Naive thymus-derived CD4-positive, alpha-beta T cell (primary cell): Measurements from ENCODE around the gene PDCD11. TPM values are rescaled to one million over a fixed set of nuclear protein-coding genes. Genes with fewer than 3 reads are reported as not detected.

Source experiments
- ATAC-seq: fragments of 150-1000 bp; cut with Tn5 transposase; 2 replicates; pipeline ENCODE4 v1.10.0; 2021; ENCODE audit warnings: mild to moderate bottlenecking, moderate library complexity
- CTCF ChIA-PET: fragments of 350-600 bp; sonication (Branson Sonifier 250); formaldehyde crosslinking; loops from one replicate; lab custom pipeline; 2021; ENCODE audit warnings: antibody characterized with exemption; lab: Charles Lee
- POLR2A ChIA-PET: fragments of 350-600 bp; sonication (Branson Sonifier 250); formaldehyde crosslinking; loops from one replicate; lab custom pipeline; 2021; ENCODE audit warnings: antibody characterized with exemption, inconsistent platforms; lab: Charles Lee
- DNase-seq, 9 donors: peaks; one replicate each; pipeline versions ENCODE4 v3.0.0 to v3.0.0-alpha.2; 2020 to 2022; ENCODE audit warnings: mixed read lengths in 1 of 9
- H3K27ac ChIP-seq: one replicate; pipeline ENCODE4 v1.7.0; 2013; ENCODE audit warnings: mild to moderate bottlenecking, low read depth, low read length, moderate library complexity
- H3K27me3 ChIP-seq, 2 donors: one replicate each; pipeline ENCODE4 v1.7.0; 2013; ENCODE audit warnings: low read length in 2 of 2, mild to moderate bottlenecking in 2 of 2, moderate library complexity in 2 of 2; ENCODE audit not compliant: control insufficient read depth in 2 of 2, insufficient read depth in 2 of 2
- H3K36me3 ChIP-seq, 3 experiments: 1 replicate in 2 of 3; 2 replicates in 1 of 3; pipeline ENCODE4 v1.7.0; 2013; ENCODE audit warnings: low read length in 3 of 3, mild to moderate bottlenecking in 3 of 3, moderate library complexity in 1 of 3; ENCODE audit not compliant: insufficient read depth in 3 of 3, control insufficient read depth in 2 of 3
- H3K4me1 ChIP-seq, 2 donors: one replicate each; pipeline ENCODE4 v1.7.0; 2013; ENCODE audit warnings: low read length in 2 of 2, mild to moderate bottlenecking in 2 of 2, moderate library complexity in 1 of 2; ENCODE audit not compliant: control insufficient read depth in 2 of 2, insufficient read depth in 2 of 2
- H3K4me3 ChIP-seq: 2 replicates; pipeline ENCODE4 v1.7.0; 2013; ENCODE audit warnings: mild to moderate bottlenecking, low read length
- H3K9me3 ChIP-seq, 3 experiments: 1 replicate in 2 of 3; 2 replicates in 1 of 3; pipeline ENCODE4 v1.7.0; 2013; ENCODE audit warnings: low read length in 3 of 3; ENCODE audit not compliant: control insufficient read depth in 2 of 3
- H3K27ac Mint-ChIP-seq, 9 donors: one replicate each; pipeline ENCODE4 v1.8.0; 2020 to 2022; ENCODE audit warnings: mixed read lengths in 9 of 9, mild to moderate bottlenecking in 8 of 9, moderate library complexity in 5 of 9, inconsistent platforms in 2 of 9
- H3K27me3 Mint-ChIP-seq, 5 donors: one replicate each; pipeline ENCODE4 v1.8.0; 2021 to 2022; ENCODE audit warnings: mixed read lengths in 5 of 5, mild to moderate bottlenecking in 1 of 5
- H3K36me3 Mint-ChIP-seq, 5 donors: one replicate each; pipeline ENCODE4 v1.8.0; 2020 to 2022; ENCODE audit warnings: mixed read lengths in 5 of 5, mild to moderate bottlenecking in 3 of 5, inconsistent platforms in 1 of 5
- H3K4me1 Mint-ChIP-seq, 7 donors: one replicate each; pipeline ENCODE4 v1.8.0; 2020 to 2022; ENCODE audit warnings: mixed read lengths in 7 of 7, mild to moderate bottlenecking in 3 of 7, inconsistent platforms in 1 of 7
- H3K4me3 Mint-ChIP-seq, 10 donors: one replicate each; pipeline ENCODE4 v1.8.0; 2020 to 2022; ENCODE audit warnings: mild to moderate bottlenecking in 10 of 10, mixed read lengths in 10 of 10, moderate library complexity in 6 of 10, inconsistent platforms in 2 of 10
- H3K9me3 Mint-ChIP-seq, 11 donors: one replicate each; pipeline ENCODE4 v1.8.0; 2020 to 2022; ENCODE audit warnings: mixed read lengths in 11 of 11, mild to moderate bottlenecking in 4 of 11, inconsistent platforms in 1 of 11, moderate library complexity in 1 of 11
- intact Hi-C, 2 donors: fragments of 100-400 bp; cut with micrococcal nuclease; formaldehyde crosslinking; loops; one replicate each; pipeline ENCODE4 v1.15.1; 2023
- polyA plus RNA-seq, 2 donors: library from polyadenylated mRNA; unstranded; fragments of 300-500 nt; fragmentation: Illumina TruSeq; gene quantifications; one replicate each; pipeline ENCODE4 v1.2.3, GENCODE V29; 2021
- total RNA-seq, 6 experiments: library from RNA in 5 of 6; stranded (reverse) in 5 of 6; gene quantifications; 1 replicate in 5 of 6; 2 replicates in 1 of 6; pipeline ENCODE4 v1.2.3 and lab custom pipeline; 2021 to 2026

PDCD11 gene
- total and polyA plus RNA-seq, 7 experiments from 2014 or later, result 7.5 to 56.3 (median 31.9) TPM

GRCh38 chr10:103463499-103463898 is 67.1 kb downstream of the PDCD11 start:
- H3K36me3 ChIP-seq, result no peaks in the 10 kb centered on the region
- peaks cover 0 to 13% (median 0%) of the 10 kb centered on the region in 5 donors for H3K27me3 Mint-ChIP-seq
- no peaks in the 10 kb centered on the region for H3K27me3 ChIP-seq
- H3K9me3 ChIP-seq, result no peaks in the 10 kb centered on the region
- H3K4me3 Mint-ChIP-seq, result no peak overlapping the region
- POLR2A ChIA-PET, result no interaction called here
- intact Hi-C loops, result no loop called here
- no peaks in the 10 kb centered on the region for H3K9me3 Mint-ChIP-seq
- H3K36me3 Mint-ChIP-seq, result peaks cover 0 to 4% (median 0%) of the 10 kb centered on the region in 5 donors
- H3K27ac Mint-ChIP-seq, result no peak overlapping the region
- H3K4me1 Mint-ChIP-seq, result peaks cover 0 to 34% (median 0%) of the 10 kb centered on the region in 7 donors
- peaks cover 0 to 7% of the 10 kb centered on the region in 2 donors for H3K4me1 ChIP-seq
- CTCF ChIA-PET, result no interaction called here
- DNase-seq, result no peak
- H3K27ac ChIP-seq, result no peak overlapping the region
- H3K4me3 ChIP-seq, result no peak overlapping the region
- no peak for ATAC-seq

DNA sequence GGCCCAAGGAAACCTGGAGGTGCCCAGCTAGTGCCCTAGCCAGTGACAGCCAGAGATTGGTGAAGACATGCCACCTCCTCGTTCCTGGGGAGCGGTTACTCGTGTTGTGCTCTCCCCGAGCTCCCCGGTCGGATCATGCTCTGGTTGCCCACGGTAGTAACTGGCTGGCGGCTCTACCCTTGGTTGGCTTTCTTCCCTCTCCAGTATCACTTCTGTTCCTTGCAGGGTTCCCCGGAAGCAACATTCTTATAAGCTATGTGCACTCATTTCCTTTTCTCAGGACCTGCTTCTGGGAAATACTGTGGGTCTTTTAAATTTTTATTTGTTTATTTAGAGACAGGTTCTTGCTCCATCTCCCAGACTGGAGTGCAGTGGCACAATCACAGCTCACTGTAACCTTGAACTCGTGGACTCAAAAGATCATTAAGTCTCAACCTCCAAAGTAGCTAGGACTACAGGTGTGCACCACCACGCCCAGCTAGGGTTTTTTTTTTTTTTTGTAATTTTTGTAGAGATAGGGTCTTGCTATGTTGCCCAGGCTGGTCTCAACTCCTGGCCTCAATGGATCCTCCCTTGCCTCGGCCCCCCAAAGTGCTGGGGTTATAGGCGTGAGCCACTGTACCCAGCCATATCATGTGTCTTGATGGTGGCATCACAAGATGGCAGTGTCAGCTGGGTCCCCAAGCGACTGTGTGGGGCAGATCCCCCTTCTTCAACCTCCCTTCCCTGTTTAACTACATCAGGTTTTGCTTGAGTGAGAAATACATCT is 69.2 kb downstream of the PDCD11 start:
- DNase-seq (no peak), ATAC-seq (peak; percentile 32)
- Histone ChIP-seq H3K4me3 (no peak overlapping the region), H3K4me1 (peaks cover 2 to 5% of the 10 kb centered on the region in 2 donors), H3K36me3 (no peaks in the 10 kb centered on the region), H3K9me3 (no peaks in the 10 kb centered on the region), H3K27ac (no peak overlapping the region), H3K27me3 (no peaks in the 10 kb centered on the region)
- Mint-ChIP-seq H3K36me3 (peaks cover 0 to 10% (median 0%) of the 10 kb centered on the region in 5 donors), H3K27ac (no peak overlapping the region), H3K9me3 (no peaks in the 10 kb centered on the region), H3K4me1 (peaks cover 4 to 40% (median 9%) of the 10 kb centered on the region in 7 donors), H3K27me3 (peaks cover 0 to 13% (median 0%) of the 10 kb centered on the region in 5 donors), H3K4me3 (no peak overlapping the region)
- POLR2A ChIA-PET, result no interaction called here
- intact Hi-C loops, result no loop called here
- CTCF ChIA-PET, result interaction anchor here (1.0 to 1.1 kb wide), 2 partner anchors 49 to 50 kb away, joined by 3 to 4 read pairs; no protein-coding TSS in a partner anchor

DNA sequence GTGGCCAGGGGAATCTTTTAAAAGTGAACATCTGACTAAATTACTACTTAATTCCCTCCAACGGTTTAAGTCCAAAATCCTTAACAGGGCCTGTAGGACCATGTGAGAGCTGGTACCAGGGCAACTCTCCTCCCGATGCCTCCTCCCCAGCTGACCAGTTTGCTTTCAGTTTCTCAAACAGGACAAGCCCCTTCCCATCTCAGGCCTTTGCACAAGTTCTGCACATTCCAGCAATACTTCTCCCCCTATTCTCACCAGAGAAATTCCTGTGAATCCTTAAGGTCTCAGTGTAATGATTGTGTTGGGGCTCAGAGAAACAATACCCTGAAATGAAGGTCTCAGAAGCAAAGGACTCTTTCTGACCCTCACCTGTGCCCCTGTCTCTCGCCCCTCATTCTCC is 70.3 kb downstream of the PDCD11 start:
- Histone ChIP-seq H3K36me3 (no peaks in the 10 kb centered on the region), H3K27ac (no peak overlapping the region), H3K27me3 (no peaks in the 10 kb centered on the region), H3K4me3 (no peak overlapping the region), H3K4me1 (peaks cover 14 to 16% of the 10 kb centered on the region in 2 donors), H3K9me3 (no peaks in the 10 kb centered on the region)
- intact Hi-C loops, result no loop called here
- H3K27ac Mint-ChIP-seq, result peak overlapping the region in 1 of 9 donors; percentile 39
- DNase-seq (no peak), ATAC-seq (no peak)
- CTCF ChIA-PET, result no interaction called here
- peaks cover 13 to 50% (median 21%) of the 10 kb centered on the region in 7 donors for H3K4me1 Mint-ChIP-seq
- peaks cover 0 to 16% (median 0%) of the 10 kb centered on the region in 5 donors for H3K36me3 Mint-ChIP-seq
- no peak overlapping the region for H3K4me3 Mint-ChIP-seq
- H3K27me3 Mint-ChIP-seq, result peaks cover 0 to 10% (median 0%) of the 10 kb centered on the region in 5 donors
- POLR2A ChIA-PET, result no interaction called here
- H3K9me3 Mint-ChIP-seq, result no peaks in the 10 kb centered on the region

DNA sequence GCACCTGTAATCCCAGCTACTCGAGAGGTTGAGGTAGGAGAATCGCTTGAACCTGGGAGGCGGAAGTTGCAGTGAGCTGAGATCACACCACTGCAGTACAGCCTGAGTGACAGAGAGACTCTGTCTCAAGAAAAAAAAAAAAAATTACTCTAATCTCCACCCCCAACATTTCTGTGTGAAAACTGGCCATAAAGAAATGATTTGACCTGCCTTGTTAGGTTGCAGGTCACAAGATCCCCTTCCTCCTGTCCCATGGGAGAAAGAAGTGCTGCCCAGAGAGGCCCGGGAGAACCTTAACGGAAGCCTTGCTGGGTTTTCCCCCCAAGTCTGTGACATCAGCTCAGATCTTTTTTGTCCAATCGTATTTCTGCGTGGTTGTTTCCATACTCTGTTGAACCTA is 71.0 kb downstream of the PDCD11 start:
- no peaks in the 10 kb centered on the region for H3K27me3 ChIP-seq
- H3K4me1 ChIP-seq, result peaks cover 18 to 23% of the 10 kb centered on the region in 2 donors
- H3K27ac Mint-ChIP-seq, result peak overlapping the region in 2 of 9 donors; percentile 39 to 44
- intact Hi-C loops, result no loop called here
- H3K36me3 Mint-ChIP-seq, result peaks cover 0 to 16% (median 0%) of the 10 kb centered on the region in 5 donors
- no peak for ATAC-seq
- H3K9me3 Mint-ChIP-seq, result no peaks in the 10 kb centered on the region
- no peak overlapping the region for H3K4me3 Mint-ChIP-seq
- H3K4me3 ChIP-seq, result no peak overlapping the region
- no peaks in the 10 kb centered on the region for H3K9me3 ChIP-seq
- CTCF ChIA-PET, result no interaction called here
- POLR2A ChIA-PET, result no interaction called here
- H3K36me3 ChIP-seq, result no peaks in the 10 kb centered on the region
- peaks cover 18 to 56% (median 25%) of the 10 kb centered on the region in 7 donors for H3K4me1 Mint-ChIP-seq
- no peak overlapping the region for H3K27ac ChIP-seq
- peaks cover 0 to 10% (median 0%) of the 10 kb centered on the region in 5 donors for H3K27me3 Mint-ChIP-seq
- DNase-seq, result no peak

- H3K27me3 Mint-ChIP-seq, result no peaks in the 10 kb centered on the region
- H3K4me3 Mint-ChIP-seq, result no peak overlapping the region
- no peak overlapping the region for H3K27ac ChIP-seq
- H3K9me3 Mint-ChIP-seq, result no peaks in the 10 kb centered on the region
- H3K4me1 ChIP-seq, result peaks cover 18 to 24% of the 10 kb centered on the region in 2 donors
- H3K4me3 ChIP-seq, result no peak overlapping the region
- peaks cover 0 to 19% (median 0%) of the 10 kb centered on the region in 5 donors for H3K36me3 Mint-ChIP-seq
- CTCF ChIA-PET, result no interaction called here
- POLR2A ChIA-PET, result no interaction called here
- no peaks in the 10 kb centered on the region for H3K27me3 ChIP-seq
- no peaks in the 10 kb centered on the region for H3K36me3 ChIP-seq
- peak overlapping the region in 3 of 9 donors; percentile 2 to 89 (median 3) for H3K27ac Mint-ChIP-seq
- no peak for DNase-seq
- ATAC-seq, result no peak
- intact Hi-C loops, result no loop called here
- H3K9me3 ChIP-seq, result no peaks in the 10 kb centered on the region
- H3K4me1 Mint-ChIP-seq, result peaks cover 20 to 65% (median 29%) of the 10 kb centered on the region in 7 donors
Observed at GRCh38 chr10:103469201-103469600, 72.8 kb downstream of the PDCD11 start.

- H3K27ac ChIP-seq, result peak overlapping the region; percentile 9
- H3K4me3 ChIP-seq, result peak overlapping the region; percentile 24
- Mint-ChIP-seq H3K27me3 (no peaks in the 10 kb centered on the region), H3K4me1 (peaks cover 20 to 70% (median 29%) of the 10 kb centered on the region in 7 donors), H3K27ac (peak overlapping the region in 7 of 9 donors; percentile 43 to 97 (median 67)), H3K4me3 (peak overlapping the region; percentile 29 to 81 (median 64)), H3K36me3 (peaks cover 0 to 19% (median 0%) of the 10 kb centered on the region in 5 donors), H3K9me3 (no peaks in the 10 kb centered on the region)
- peak in 6 of 9 donors; percentile 11 to 72 (median 24) for DNase-seq
- ChIA-PET POLR2A (interaction anchor here (0.6 to 2.5 kb wide), 2 partner anchors 19 to 859 kb away, joined by 3 to 12 read pairs; partner anchors contain the start of gene CALHM2), CTCF (interaction anchor here (0.5 kb wide), 1 partner anchor 55 kb away, joined by 3 read pairs; no protein-coding TSS in a partner anchor)
- peak; percentile 92 for ATAC-seq
- H3K36me3 ChIP-seq, result no peaks in the 10 kb centered on the region
- no peaks in the 10 kb centered on the region for H3K27me3 ChIP-seq
- intact Hi-C loops, result loop anchor here (1.0 kb wide), 2 partner anchors 19 to 20 kb away; partner anchors contain the start of gene CALHM2 (in 1 of the 2)
- H3K9me3 ChIP-seq, result no peaks in the 10 kb centered on the region
- peaks cover 18 to 27% of the 10 kb centered on the region in 2 donors for H3K4me1 ChIP-seq
Observed at GRCh38 chr10:103470761-103471653, 74.6 kb downstream of the PDCD11 start.
